DND-41 (cell line): ENCODE results near the gene LEUTX.
"Not testable (repeated sequence)": the region's sequence is repeated elsewhere in the genome, so short reads cannot be mapped to it uniquely, and the experiment has no call there.

Source experiments
- ATAC-seq: fragments of 200-7000 bp; cut with Tn5 transposase; 3 replicates; pipeline ENCODE4 v1.9.1; 2021; ENCODE audit warnings: low read depth; ENCODE audit not compliant: insufficient read depth
- DNase-seq: peaks from one replicate; pipeline ENCODE4 v3.0.0-alpha.2; 2020
- H2AFZ ChIP-seq: 2 replicates; pipeline ENCODE4 v1.6.0; 2012; ENCODE audit warnings: low read depth, low read length
- H3K27ac ChIP-seq: 2 replicates; pipeline ENCODE4 v1.5.1; 2012; ENCODE audit warnings: low read length, inconsistent platforms
- H3K27me3 ChIP-seq: fragments of 200-600 bp; sonication (generic); 2 replicates; pipeline ENCODE4 v1.6.0; 2012; ENCODE audit warnings: low read length, mild to moderate bottlenecking, inconsistent platforms; ENCODE audit not compliant: insufficient read depth, poor library complexity
- H3K36me3 ChIP-seq: 2 replicates; pipeline ENCODE4 v1.5.1; 2012; ENCODE audit warnings: low read length, inconsistent platforms; ENCODE audit not compliant: insufficient read depth
- H3K4me1 ChIP-seq: 2 replicates; pipeline ENCODE4 v1.5.1; 2012; ENCODE audit warnings: mild to moderate bottlenecking, low read length; ENCODE audit not compliant: insufficient read depth
- H3K4me2 ChIP-seq: 2 replicates; pipeline ENCODE4 v1.6.0; 2012; ENCODE audit warnings: mild to moderate bottlenecking, moderate library complexity, low read length, inconsistent platforms; ENCODE audit not compliant: insufficient read depth
- H3K4me3 ChIP-seq, 2 experiments: fragments of 200-600 bp in 1 of 2; shearing (Covaris generic) in 1 of 2; 2 replicates each; pipeline ENCODE4 v1.5.1; 2012 to 2016; ENCODE audit warnings: inconsistent platforms in 2 of 2, low read length in 2 of 2, mild to moderate bottlenecking in 2 of 2, low read depth in 1 of 2, moderate library complexity in 1 of 2
- H3K79me2 ChIP-seq: 2 replicates; pipeline ENCODE4 v1.6.0; 2012; ENCODE audit warnings: low read length, inconsistent platforms; ENCODE audit not compliant: insufficient read depth
- H3K9ac ChIP-seq: 2 replicates; pipeline ENCODE4 v1.6.0; 2012; ENCODE audit warnings: low read depth, mild to moderate bottlenecking, inconsistent platforms, low read length, moderate library complexity
- H3K9me3 ChIP-seq: 2 replicates; pipeline ENCODE4 v1.5.1; 2012; ENCODE audit warnings: low read length, moderate library complexity, mild to moderate bottlenecking, inconsistent platforms; ENCODE audit not compliant: insufficient read depth, severe bottlenecking
- H4K20me1 ChIP-seq: 2 replicates; pipeline ENCODE4 v1.6.0; 2012; ENCODE audit warnings: low read length; ENCODE audit not compliant: insufficient read depth
- EZH2 ChIP-seq: IDR thresholded peaks from 3 replicates; pipeline ENCODE4 v1.6.1; 2012; ENCODE audit warnings: borderline replicate concordance, low read depth, mild to moderate bottlenecking, moderate library complexity, low read length, inconsistent platforms; ENCODE audit not compliant: severe bottlenecking
- TF ChIP-seq, protein P1 (sequence below): IDR thresholded peaks from 2 replicates; pipeline ENCODE4 v1.5.1; 2012; ENCODE audit warnings: borderline replicate concordance, low read length, moderate library complexity, mild to moderate bottlenecking; ENCODE audit not compliant: poor library complexity, severe bottlenecking; ENCODE audit errors: extremely low read depth

The LEUTX gene

GRCh38 chr19:39807846-39808364 lies 29.3 kb downstream of the LEUTX start:
- TF ChIP-seq EZH2, result no peak
- TF ChIP-seq, protein P1, sequence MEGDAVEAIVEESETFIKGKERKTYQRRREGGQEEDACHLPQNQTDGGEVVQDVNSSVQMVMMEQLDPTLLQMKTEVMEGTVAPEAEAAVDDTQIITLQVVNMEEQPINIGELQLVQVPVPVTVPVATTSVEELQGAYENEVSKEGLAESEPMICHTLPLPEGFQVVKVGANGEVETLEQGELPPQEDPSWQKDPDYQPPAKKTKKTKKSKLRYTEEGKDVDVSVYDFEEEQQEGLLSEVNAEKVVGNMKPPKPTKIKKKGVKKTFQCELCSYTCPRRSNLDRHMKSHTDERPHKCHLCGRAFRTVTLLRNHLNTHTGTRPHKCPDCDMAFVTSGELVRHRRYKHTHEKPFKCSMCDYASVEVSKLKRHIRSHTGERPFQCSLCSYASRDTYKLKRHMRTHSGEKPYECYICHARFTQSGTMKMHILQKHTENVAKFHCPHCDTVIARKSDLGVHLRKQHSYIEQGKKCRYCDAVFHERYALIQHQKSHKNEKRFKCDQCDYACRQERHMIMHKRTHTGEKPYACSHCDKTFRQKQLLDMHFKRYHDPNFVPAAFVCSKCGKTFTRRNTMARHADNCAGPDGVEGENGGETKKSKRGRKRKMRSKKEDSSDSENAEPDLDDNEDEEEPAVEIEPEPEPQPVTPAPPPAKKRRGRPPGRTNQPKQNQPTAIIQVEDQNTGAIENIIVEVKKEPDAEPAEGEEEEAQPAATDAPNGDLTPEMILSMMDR, result no peak
- Histone ChIP-seq H4K20me1 (no peaks in the 10 kb centered on the region), H2AFZ (no peak overlapping the region), H3K4me2 (no peak overlapping the region), H3K4me1 (no peaks in the 10 kb centered on the region), H3K4me3 (no peak overlapping the region), H3K27ac (no peak overlapping the region), H3K9me3 (no peaks in the 10 kb centered on the region), H3K79me2 (no peaks in the 10 kb centered on the region), H3K9ac (no peak overlapping the region), H3K27me3 (peaks cover 11% of the 10 kb centered on the region), H3K36me3 (no peaks in the 10 kb centered on the region)
- DNase-seq, result no peak
- no peak for ATAC-seq

- not testable (repeated sequence) for H3K4me2 ChIP-seq, H3K27me3 ChIP-seq, H3K9ac ChIP-seq, H3K9me3 ChIP-seq, ATAC-seq, H4K20me1 ChIP-seq, H3K27ac ChIP-seq, H3K4me3 ChIP-seq, H2AFZ ChIP-seq, H3K4me1 ChIP-seq, DNase-seq, H3K36me3 ChIP-seq, H3K79me2 ChIP-seq
These were observed 30.0 kb downstream of the LEUTX start for GRCh38 chr19:39808688-39809087.

DNA sequence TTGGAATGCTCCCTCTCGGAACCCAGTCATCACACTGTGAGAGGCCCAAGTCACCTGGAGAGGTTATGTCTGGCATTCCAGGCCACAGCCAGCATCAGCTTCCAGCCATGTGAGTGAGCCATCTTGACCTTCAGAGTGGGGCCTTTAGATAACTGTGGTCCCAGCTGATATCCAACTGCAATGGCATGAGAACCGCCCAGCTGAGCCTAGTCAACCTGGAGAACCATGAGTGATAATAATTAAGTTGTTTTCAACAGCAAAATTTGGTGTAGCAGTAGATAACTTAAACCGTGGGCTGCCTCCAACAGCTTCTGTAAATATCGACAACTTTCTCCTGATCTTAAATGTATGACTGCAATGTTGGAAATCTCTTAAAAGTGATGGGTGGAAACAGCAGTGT lies 30.7 kb downstream of the LEUTX start:
- no peak overlapping the region for H3K27ac ChIP-seq
- no peaks in the 10 kb centered on the region for H3K27me3 ChIP-seq
- H3K36me3 ChIP-seq, result no peaks in the 10 kb centered on the region
- H2AFZ ChIP-seq, result no peak overlapping the region
- TF ChIP-seq, protein P1, result no peak
- TF ChIP-seq EZH2, result no peak
- no peaks in the 10 kb centered on the region for H3K79me2 ChIP-seq
- H3K9me3 ChIP-seq, result no peaks in the 10 kb centered on the region
- ATAC-seq (no peak), DNase-seq (no peak)
- no peak overlapping the region for H3K4me2 ChIP-seq
- no peak overlapping the region for H3K9ac ChIP-seq
- H3K4me1 ChIP-seq, result no peaks in the 10 kb centered on the region
- no peak overlapping the region for H3K4me3 ChIP-seq
- H4K20me1 ChIP-seq, result no peaks in the 10 kb centered on the region

DNA sequence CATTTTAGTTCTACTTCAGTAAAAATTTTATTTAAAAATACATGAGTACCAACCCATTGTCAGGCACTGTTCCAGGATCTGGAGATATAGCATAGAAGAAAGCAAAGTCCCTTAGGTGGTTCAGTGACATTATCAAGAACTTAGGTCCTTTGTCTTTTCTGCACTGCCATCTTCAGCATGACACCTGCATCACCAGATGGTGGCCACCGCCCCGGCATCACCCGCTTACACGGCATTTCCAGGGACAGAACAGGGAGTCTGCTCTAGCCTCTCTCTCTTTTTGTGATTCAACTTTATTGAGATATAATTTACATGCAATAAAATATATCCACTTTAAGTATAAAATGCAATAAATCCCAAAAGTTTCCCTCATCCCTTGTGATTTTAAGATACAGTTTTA lies 31.8 kb downstream of the LEUTX start:
- H3K4me2 ChIP-seq, result no peak overlapping the region
- no peaks in the 10 kb centered on the region for H3K4me1 ChIP-seq
- H3K4me3 ChIP-seq, result no peak overlapping the region
- H3K27ac ChIP-seq, result no peak overlapping the region
- no peaks in the 10 kb centered on the region for H3K27me3 ChIP-seq
- no peaks in the 10 kb centered on the region for H4K20me1 ChIP-seq
- no peak overlapping the region for H2AFZ ChIP-seq
- TF ChIP-seq EZH2, result no peak
- TF ChIP-seq, protein P1, result no peak
- H3K79me2 ChIP-seq, result no peaks in the 10 kb centered on the region
- no peaks in the 10 kb centered on the region for H3K9me3 ChIP-seq
- no peaks in the 10 kb centered on the region for H3K36me3 ChIP-seq
- no peak overlapping the region for H3K9ac ChIP-seq
- DNase-seq (no peak), ATAC-seq (no peak)
